Jurkat, Clone E6-1 (cell line): ENCODE results near the gene PBRM1.
"Not testable (repeated sequence)": the region's sequence is repeated elsewhere in the genome, so short reads cannot be mapped to it uniquely, and the experiment has no call there.

ENCODE experiments used
- DNase-seq: peaks from one replicate; pipeline ENCODE4 v3.0.0-alpha.2; 2011; ENCODE audit warnings: low read depth, low spot score
- H3K4me3 ChIP-seq: 2 replicates; pipeline ENCODE4 v1.5.1; 2011; ENCODE audit warnings: mild to moderate bottlenecking, low read length, control low read depth, moderate library complexity

The PBRM1 gene

DNA sequence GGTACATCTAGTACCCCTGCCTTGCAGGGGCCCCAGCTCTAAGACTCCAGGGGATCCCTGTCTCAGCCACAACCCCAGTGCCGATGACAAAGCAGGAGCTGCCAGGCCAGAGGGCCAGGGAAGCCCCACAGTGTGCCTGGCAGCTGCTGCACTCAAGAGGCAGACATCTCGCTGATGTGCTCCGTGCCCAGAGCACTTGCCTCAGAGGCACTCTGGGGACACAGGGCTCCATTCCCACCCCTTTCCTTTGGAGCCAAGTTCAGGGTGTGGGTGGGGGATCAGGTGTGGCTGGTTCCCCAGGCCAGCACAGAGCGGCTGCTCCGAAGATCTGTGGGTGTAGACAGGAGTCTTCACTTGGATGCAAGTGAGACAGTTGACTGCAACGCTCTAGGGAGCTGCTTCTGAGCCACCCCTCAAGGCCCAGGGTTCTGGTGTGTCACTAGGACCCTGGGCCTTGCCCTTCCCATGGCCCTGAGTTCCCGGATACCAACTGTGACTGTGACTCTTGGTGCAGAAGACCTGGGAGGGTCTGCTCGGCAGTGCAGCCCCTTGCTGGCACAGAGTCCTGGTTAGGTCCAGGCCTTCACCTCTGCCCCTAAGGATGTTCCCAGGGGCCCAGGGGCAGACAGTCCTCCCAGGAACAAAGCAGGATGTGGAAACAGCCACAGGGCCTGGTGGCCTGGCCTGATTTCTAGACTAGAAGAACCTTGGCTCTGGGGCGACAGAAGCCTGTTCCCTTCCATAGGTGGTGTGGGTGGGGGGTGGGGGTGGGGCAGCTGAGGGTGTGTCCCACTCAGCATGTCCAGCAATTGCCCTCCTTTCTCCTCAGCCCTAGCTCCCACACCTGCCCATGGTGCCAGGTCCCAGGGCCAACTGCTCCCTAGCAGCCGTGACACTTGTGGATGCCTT is 154.5 kb downstream of the PBRM1 start:
- DNase-seq = no peak
- H3K4me3 ChIP-seq = no peak overlapping the region

- no peak overlapping the region for H3K4me3 ChIP-seq
Measured at GRCh38 chr3:52529376-52530333, 156.1 kb downstream of the PBRM1 start.

GRCh38 chr3:52528586-52529375 is 156.9 kb downstream of the PBRM1 start:
- DNase-seq = no peak
- H3K4me3 ChIP-seq = no peak overlapping the region

More at GRCh38 chr3:52529376-52530333, 156.1 kb downstream of the PBRM1 start:
- DNase-seq = no peak

- no peak for DNase-seq
- no peak overlapping the region for H3K4me3 ChIP-seq
Measured at GRCh38 chr3:52527732-52528585, 157.8 kb downstream of the PBRM1 start.

GRCh38 chr3:52527039-52527731 is 158.5 kb downstream of the PBRM1 start:
- no peak overlapping the region for H3K4me3 ChIP-seq
- no peak for DNase-seq

- not testable (repeated sequence) for H3K4me3 ChIP-seq, DNase-seq
Measured at GRCh38 chr3:52526671-52527038, 159.1 kb downstream of the PBRM1 start.

- DNase-seq = no peak
- H3K4me3 ChIP-seq = no peak overlapping the region
Measured at GRCh38 chr3:52525680-52526561, 159.8 kb downstream of the PBRM1 start.

DNA sequence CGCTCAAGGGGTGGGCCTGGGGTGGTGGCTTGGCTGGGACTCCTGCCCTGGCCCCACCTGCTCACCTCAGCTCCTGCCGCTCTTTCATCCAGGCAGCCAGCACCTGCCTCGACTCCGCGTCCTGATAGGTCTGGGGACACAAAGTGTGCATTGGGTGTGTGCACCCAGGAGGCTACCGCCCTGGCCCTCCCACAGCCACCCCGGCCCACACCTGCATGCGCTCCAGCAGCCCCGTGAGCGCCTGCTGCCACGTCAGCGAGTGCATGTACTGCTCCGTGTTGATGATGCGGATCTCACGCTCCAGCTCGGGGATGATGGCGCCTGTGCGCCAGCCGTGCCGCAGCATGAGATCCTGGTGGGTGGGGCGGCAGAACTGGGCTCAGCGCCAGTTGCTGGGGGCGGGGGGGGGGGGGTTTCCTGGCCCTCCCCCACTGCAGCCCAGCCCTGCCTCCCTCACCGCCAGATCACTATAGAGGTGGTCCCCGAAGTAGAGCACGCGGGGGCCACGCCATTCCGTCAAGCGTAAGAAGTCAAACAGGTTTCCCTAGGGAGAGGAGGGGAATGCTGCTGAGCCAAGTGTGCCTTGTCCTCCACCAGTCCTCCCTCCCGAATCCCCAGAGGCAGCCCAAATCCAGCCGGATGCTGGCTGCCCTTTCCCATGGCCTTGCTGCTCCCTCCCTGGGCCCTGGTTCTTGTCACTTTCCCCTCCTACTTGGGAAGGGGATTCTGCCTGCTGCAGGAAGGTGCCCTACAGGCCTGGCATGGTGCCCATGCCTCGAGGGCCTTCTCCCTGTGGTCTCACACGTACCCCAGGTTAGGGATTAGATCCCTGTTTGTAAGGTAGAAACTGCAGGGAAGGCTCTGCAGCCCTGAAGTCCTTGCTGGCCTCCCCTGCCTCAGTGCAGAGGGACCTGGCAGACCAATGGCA is 160.7 kb downstream of the PBRM1 start:
- no peak overlapping the region for H3K4me3 ChIP-seq
- no peak for DNase-seq

GRCh38 chr3:52524258-52524751 is 161.4 kb downstream of the PBRM1 start:
- DNase-seq = no peak
- no peak overlapping the region for H3K4me3 ChIP-seq

GRCh38 chr3:52523386-52524257 is 162.1 kb downstream of the PBRM1 start:
- no peak overlapping the region for H3K4me3 ChIP-seq
- DNase-seq = no peak

GRCh38 chr3:52522651-52523251 is 163.0 kb downstream of the PBRM1 start:
- H3K4me3 ChIP-seq = no peak overlapping the region
- DNase-seq = no peak

DNA sequence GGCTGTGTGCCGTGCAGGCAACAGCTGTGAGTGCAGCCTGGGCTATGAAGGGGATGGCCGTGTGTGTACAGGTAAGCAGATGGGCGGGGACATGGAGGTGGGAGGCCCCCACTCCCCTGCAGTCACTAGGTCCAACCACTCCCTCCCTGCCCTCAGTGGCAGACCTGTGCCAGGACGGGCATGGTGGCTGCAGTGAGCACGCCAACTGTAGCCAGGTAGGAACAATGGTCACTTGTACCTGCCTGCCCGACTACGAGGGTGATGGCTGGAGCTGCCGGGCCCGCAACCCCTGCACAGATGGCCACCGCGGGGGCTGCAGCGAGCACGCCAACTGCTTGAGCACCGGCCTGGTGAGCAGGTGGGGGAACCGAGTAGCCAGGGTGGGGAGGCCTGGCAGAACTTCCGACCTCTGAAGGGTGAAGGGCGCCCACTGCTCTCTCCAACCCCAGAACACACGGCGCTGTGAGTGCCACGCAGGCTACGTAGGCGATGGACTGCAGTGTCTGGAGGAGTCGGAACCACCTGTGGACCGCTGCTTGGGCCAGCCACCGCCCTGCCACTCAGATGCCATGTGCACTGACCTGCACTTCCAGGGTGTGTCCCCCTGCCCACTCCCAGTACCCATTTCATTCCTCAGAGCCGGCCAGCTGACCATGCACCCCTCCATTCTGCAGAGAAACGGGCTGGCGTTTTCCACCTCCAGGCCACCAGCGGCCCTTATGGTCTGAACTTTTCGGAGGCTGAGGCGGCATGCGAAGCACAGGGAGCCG is 163.6 kb downstream of the PBRM1 start:
- H3K4me3 ChIP-seq = no peak overlapping the region
- no peak for DNase-seq

- no peak for DNase-seq
- H3K4me3 ChIP-seq = no peak overlapping the region
Measured at GRCh38 chr3:52521488-52521824, 164.3 kb downstream of the PBRM1 start.
